PC-9 (cell line): Measurements from ENCODE around the gene RNF111. TPM values are rescaled to one million over a fixed set of nuclear protein-coding genes. Genes with fewer than 3 reads are reported as not detected.
"Not testable (repeated sequence)": the region's sequence is repeated elsewhere in the genome, so short reads cannot be mapped to it uniquely, and the experiment has no call there.

Experiments
- BruUV-seq: library from RNA; stranded (reverse); fragments of 400-500 nt; replicated peaks from 2 replicates; lab custom pipeline; 2021; lab: Mats Ljungman, UMichigan
- CTCF ChIA-PET: fragments of 300-600 bp; sonication (Branson Sonifier 250); formaldehyde crosslinking; loops from one replicate; lab custom pipeline; 2022; ENCODE audit warnings: antibody characterized with exemption; lab: Charles Lee
- POLR2A ChIA-PET: fragments of 300-600 bp; sonication (Branson Sonifier 250); formaldehyde crosslinking; loops from one replicate; lab custom pipeline; 2022; ENCODE audit warnings: antibody characterized with exemption; ENCODE audit not compliant: unreplicated experiment; lab: Charles Lee
- DNase-seq, 2 experiments: peaks; one replicate each; pipeline versions ENCODE4 v3.0.0 to v3.0.0-alpha.2; 2015 to 2022; ENCODE audit warnings: mixed read lengths in 1 of 2
- H2AFZ ChIP-seq: fragments of 200-600 bp; sonication (generic); 2 replicates; pipeline ENCODE4 v1.8.1; 2017; ENCODE audit warnings: antibody characterized with exemption
- H3F3A ChIP-seq: fragments of 200-600 bp; sonication (generic); 2 replicates; pipeline ENCODE4 v1.8.1; 2017; ENCODE audit warnings: antibody characterized with exemption, mild to moderate bottlenecking, low read depth; ENCODE audit not compliant: insufficient read depth
- H3K27ac ChIP-seq: fragments of 200-600 bp; sonication (generic); 2 replicates; pipeline ENCODE4 v1.6.1; 2016; ENCODE audit warnings: mixed run types
- H3K27me3 ChIP-seq: fragments of 200-600 bp; sonication (generic); 2 replicates; pipeline ENCODE4 v1.6.1; 2016; ENCODE audit warnings: low read depth, mixed run types; ENCODE audit not compliant: insufficient read depth
- H3K36me3 ChIP-seq: fragments of 200-600 bp; sonication (generic); 2 replicates; pipeline ENCODE4 v1.6.1; 2016; ENCODE audit warnings: low read depth, mixed run types
- H3K4me1 ChIP-seq: fragments of 200-600 bp; sonication (generic); replicated peaks from 2 replicates; pipeline ENCODE4 v1.6.1; 2016; ENCODE audit warnings: mixed run types; ENCODE audit not compliant: insufficient read depth
- H3K4me2 ChIP-seq: fragments of 200-600 bp; sonication (generic); 2 replicates; pipeline ENCODE4 v1.6.1; 2017; ENCODE audit warnings: mixed run types
- H3K4me3 ChIP-seq: fragments of 200-600 bp; sonication (generic); 2 replicates; pipeline ENCODE4 v1.6.1; 2016; ENCODE audit warnings: mixed run types
- H3K79me2 ChIP-seq: fragments of 200-600 bp; sonication (generic); 2 replicates; pipeline ENCODE4 v1.6.1; 2017; ENCODE audit warnings: low read depth, mixed run types
- H3K9me2 ChIP-seq: fragments of 200-600 bp; sonication (generic); 2 replicates; pipeline ENCODE4 v1.8.1; 2017; ENCODE audit warnings: mild to moderate bottlenecking; ENCODE audit not compliant: insufficient read depth
- H3K9me3 ChIP-seq: fragments of 200-600 bp; sonication (generic); 2 replicates; pipeline ENCODE4 v1.8.1; 2016; ENCODE audit warnings: low read depth; ENCODE audit not compliant: insufficient read depth
- H4K20me1 ChIP-seq: fragments of 200-600 bp; sonication (generic); 2 replicates; pipeline ENCODE4 v1.8.1; 2017; ENCODE audit not compliant: insufficient read depth
- CTCF ChIP-seq: fragments of 200-600 bp; sonication (generic); conservative IDR thresholded peaks from 2 replicates; pipeline ENCODE4 v1.6.1; 2017; ENCODE audit warnings: mixed run types, antibody characterized with exemption, mild to moderate bottlenecking, moderate library complexity
- EZH2 ChIP-seq: fragments of 200-600 bp; sonication (generic); IDR thresholded peaks from 2 replicates; pipeline ENCODE4 v1.8.0; 2017; ENCODE audit warnings: antibody characterized with exemption, low read depth
- intact Hi-C: fragments of 100-400 bp; cut with micrococcal nuclease; formaldehyde crosslinking; loops from one replicate; pipeline ENCODE4 v1.10.0; 2022; ENCODE audit not compliant: unreplicated experiment
- total RNA-seq: library from RNA; stranded (reverse); gene quantifications from 2 replicates; pipeline ENCODE4 v1.2.3, GENCODE V29; 2021

Gene RNF111
- total RNA-seq, 1 experiment from 2014 or later = 37.7 TPM

GRCh38 chr15:59120937-59121336, 133.5 kb downstream of the RNF111 start:
- ChIA-PET CTCF (no interaction called here), POLR2A (interaction anchor here (0.7 kb wide), 1 partner anchor 89 kb away, joined by 10 read pairs; no protein-coding TSS in a partner anchor)
- peaks cover 13% of the 10 kb centered on the region; the same call in 1 of the 2 replicates for H3K36me3 ChIP-seq
- no peaks in the 10 kb centered on the region for H3K9me3 ChIP-seq
- no peaks in the 10 kb centered on the region for H3K27me3 ChIP-seq
- no TSS peak for BruUV-seq
- no peak overlapping the region for H2AFZ ChIP-seq
- no peaks in the 10 kb centered on the region for H4K20me1 ChIP-seq
- no peaks in the 10 kb centered on the region for H3K79me2 ChIP-seq
- H3K4me3 ChIP-seq = no peak overlapping the region
- TF ChIP-seq EZH2 (no peak), CTCF (no peak)
- peaks cover 19% of the 10 kb centered on the region; the same call in 1 of the 2 replicates for H3F3A ChIP-seq
- intact Hi-C loops = no loop called here
- H3K27ac ChIP-seq = no peak overlapping the region
- no peaks in the 10 kb centered on the region for H3K9me2 ChIP-seq
- no peaks in the 10 kb centered on the region for H3K4me1 ChIP-seq
- no peak for DNase-seq
- no peak overlapping the region for H3K4me2 ChIP-seq

GRCh38 chr15:59124261-59124660, 136.8 kb downstream of the RNF111 start:
- no peaks in the 10 kb centered on the region for H3K79me2 ChIP-seq
- intact Hi-C loops = no loop called here
- no peak overlapping the region for H3K4me2 ChIP-seq
- no peaks in the 10 kb centered on the region for H4K20me1 ChIP-seq
- H3K4me1 ChIP-seq = no peaks in the 10 kb centered on the region
- peaks cover 19% of the 10 kb centered on the region; the same call in 1 of the 2 replicates for H3F3A ChIP-seq
- no peaks in the 10 kb centered on the region for H3K27me3 ChIP-seq
- ChIA-PET CTCF (interaction anchor here (0.6 kb wide), 1 partner anchor 200 kb away, joined by 3 read pairs; no protein-coding TSS in a partner anchor), POLR2A (no interaction called here)
- no TSS peak for BruUV-seq
- no peaks in the 10 kb centered on the region for H3K9me3 ChIP-seq
- H3K9me2 ChIP-seq = no peaks in the 10 kb centered on the region
- no peak overlapping the region for H3K4me3 ChIP-seq
- H2AFZ ChIP-seq = no peak overlapping the region
- no peak for TF ChIP-seq CTCF
- no peak for TF ChIP-seq EZH2
- H3K27ac ChIP-seq = no peak overlapping the region
- peaks cover 14% of the 10 kb centered on the region for H3K36me3 ChIP-seq
- no peak for DNase-seq

GRCh38 chr15:59125683-59126082, 138.2 kb downstream of the RNF111 start:
- CTCF ChIA-PET, BruUV-seq: not testable (repeated sequence)
- peaks cover 26% of the 10 kb centered on the region for H3K36me3 ChIP-seq

GRCh38 chr15:59127255-59127654, 139.8 kb downstream of the RNF111 start:
- H3K27ac ChIP-seq, H4K20me1 ChIP-seq, CTCF ChIA-PET, H3K4me2 ChIP-seq, H3K9me2 ChIP-seq, H2AFZ ChIP-seq, H3K4me3 ChIP-seq, H3K4me1 ChIP-seq, DNase-seq, intact Hi-C loops, H3K27me3 ChIP-seq, H3K79me2 ChIP-seq, BruUV-seq: not testable (repeated sequence)
- POLR2A ChIA-PET = interaction anchor here (0.6 kb wide), 1 partner anchor 25 kb away, joined by 5 read pairs; no protein-coding TSS in a partner anchor
- peaks cover 33% of the 10 kb centered on the region for H3K36me3 ChIP-seq
- 0 out of 2 replicates have a peak, but pooled peaks cover 11% of the 10 kb centered on the region for H3K9me3 ChIP-seq
- peaks cover 10% of the 10 kb centered on the region; the same call in 1 of the 2 replicates for H3F3A ChIP-seq

More at GRCh38 chr15:59125683-59126082, 138.2 kb downstream of the RNF111 start:
- H3K9me3 ChIP-seq = 0 out of 2 replicates have a peak, but pooled peaks cover 11% of the 10 kb centered on the region
- H3K27me3 ChIP-seq, H4K20me1 ChIP-seq, H3K4me3 ChIP-seq, H3K4me2 ChIP-seq, H3K27ac ChIP-seq, DNase-seq, intact Hi-C loops, H3K79me2 ChIP-seq, H2AFZ ChIP-seq, H3K4me1 ChIP-seq, H3K9me2 ChIP-seq: not testable (repeated sequence)
- POLR2A ChIA-PET = interaction anchor here (0.7 kb wide), 1 partner anchor 41 kb away, joined by 4 read pairs; no protein-coding TSS in a partner anchor
- peaks cover 13% of the 10 kb centered on the region; the same call in 1 of the 2 replicates for H3F3A ChIP-seq
